ENCODE data around the gene HSPD1.

GRCh38 chr2:197450465-197450864 lies 49.2 kb downstream of the HSPD1 start:
- no peak for TF ChIP-seq REST (IDR thresholded peaks at IDR 0.05; ENCODE audit: low read depth)
- TF ChIP-seq CTCF (IDR thresholded peaks at IDR 0.05 in 2 of 3, conservative IDR thresholded peaks at IDR 0.05 in 1 of 3; ENCODE audit: borderline replicate concordance in 1 of 3, insufficient read depth in 1 of 3, low read depth in 2 of 3, low read length in 2 of 3): no peak
